ENCODE measurements around the gene GNA12. TPM values are rescaled to one million over a fixed set of nuclear protein-coding genes. Genes with fewer than 3 reads are reported as not detected.

GNA12 gene
- total and polyA plus RNA-seq, 9 of the 15 experiments (the other 6 are each of a cell fraction or from before 2014, with no cell fraction given) = 0.65 to 32.7 (median 9.6) TPM

GRCh38 chr7:2775376-2775775, 68.7 kb downstream of the GNA12 start:
- DNase-seq (ENCODE audit: extremely low read depth in 1 of 4, low spot score in 3 of 4) = no peak
- Histone ChIP-seq H3K79me2 (ENCODE audit: control insufficient read depth, insufficient read depth, low read length) (peaks cover 8% of the 10 kb centered on the region; the same call in 2 of the 3 replicates), H3K9me3 (replicated peaks; ENCODE audit: control insufficient read depth, insufficient read depth, low read depth, low read length) (no peaks in the 10 kb centered on the region), H3K4me2 (ENCODE audit: insufficient read depth, low read length) (no peak overlapping the region), H3K4me3 (no peak overlapping the region), H3K9me1 (ENCODE audit: control insufficient read depth, insufficient read depth, low read length) (no peaks in the 10 kb centered on the region), H3K4me1 (replicated peaks in 1 of 2; ENCODE audit: control insufficient read depth in 2 of 2, insufficient read depth in 2 of 2, low read length in 2 of 2) (peaks cover 11 to 15% of the 10 kb centered on the region in 2 experiments), H4K20me1 (replicated peaks; ENCODE audit: control insufficient read depth, insufficient read depth, low read length) (no peaks in the 10 kb centered on the region), H3K27me3 (ENCODE audit: control insufficient read depth in 2 of 2, insufficient read depth in 2 of 2, low read length in 2 of 2) (no peaks in the 10 kb centered on the region), H3K27ac (ENCODE audit: extremely low read depth, low read depth, low read length) (no peak overlapping the region), H2AFZ (ENCODE audit: low read depth, low read length) (no peak overlapping the region), H3K36me3 (ENCODE audit: control insufficient read depth, insufficient read depth, low read length) (no peaks in the 10 kb centered on the region; the same call in 2 of the 3 replicates), H3K9ac (ENCODE audit: insufficient read depth in 1 of 2, low read depth in 2 of 2, low read length in 2 of 2) (no peak overlapping the region)
- WGBS (ENCODE audit: insufficient coverage, low coverage, missing lambda C conversion rate) = 83% methylated on average over 14 of the region's 14 CpGs
- no peak for ATAC-seq
- no peak for FAIRE-seq
- POLR2A ChIA-PET = interaction anchor here (1.0 to 1.6 kb wide), 3 partner anchors 12 to 17 kb away, joined by 3 to 4 read pairs (median 4); no protein-coding TSS in a partner anchor
- in situ Hi-C loops (cut with MboI) = no loop called here
- CTCF ChIA-PET (ENCODE audit: low intra/inter-chr PET ratio) = no interaction called here
- intact Hi-C loops (cut with micrococcal nuclease) = no loop called here
- TF ChIP-seq L3MBTL2 (IDR thresholded peaks at IDR 0.05) = no peak
- no peak for TF ChIP-seq FOXP1 (CRISPR knock-in tag; IDR thresholded peaks at IDR 0.05)
- no peak for TF ChIP-seq FOXM1 (IDR thresholded peaks at IDR 0.05; ENCODE audit: low read depth)
- TF ChIP-seq FOXM1 (CRISPR knock-in tag; IDR thresholded peaks at IDR 0.05; ENCODE audit: low read depth) = no peak
- TF ChIP-seq HDGF (IDR thresholded peaks at IDR 0.05) = no peak
- TF ChIP-seq MLLT1 (IDR thresholded peaks at IDR 0.05) = no peak
- no peak for TF ChIP-seq ZNF347 (CRISPR knock-in tag; IDR thresholded peaks at IDR 0.05; ENCODE audit: low read depth)
- no peak for TF ChIP-seq BRD4 (IDR thresholded peaks at IDR 0.05)
- TF ChIP-seq FOXP4 (CRISPR knock-in tag; IDR thresholded peaks at IDR 0.05; ENCODE audit: borderline replicate concordance) = no peak
- TF ChIP-seq FOXJ2 (tag; IDR thresholded peaks at IDR 0.05) = no peak
- no peak for TF ChIP-seq ATF6 (CRISPR knock-in tag; IDR thresholded peaks at IDR 0.05)
- no peak for TF ChIP-seq RBM22 (IDR thresholded peaks at IDR 0.05; ENCODE audit: low read depth, low read length, poor library complexity, severe bottlenecking)
- TF ChIP-seq MEF2A (IDR thresholded peaks at IDR 0.05; ENCODE audit: control insufficient read depth, low read depth, low read length) = no peak
- TF ChIP-seq SLC30A9 (CRISPR knock-in tag; IDR thresholded peaks at IDR 0.05) = no peak
- BruUV-seq (replicated peaks) = no TSS peak

Measured in K562 (cell line).